HG03103 (cell line): ENCODE results near the gene ZIC4.

Experiments
- ATAC-seq: cut with Tn5 transposase; IDR thresholded peaks from one replicate; pipeline ENCODE4 v1.9.1; 2021; ENCODE audit warnings: low read depth; ENCODE audit not compliant: unreplicated experiment

Gene ZIC4

GRCh38 chr3:147373301-147373700 is 33.0 kb downstream of the ZIC4 start:
- ATAC-seq = no peak

DNA sequence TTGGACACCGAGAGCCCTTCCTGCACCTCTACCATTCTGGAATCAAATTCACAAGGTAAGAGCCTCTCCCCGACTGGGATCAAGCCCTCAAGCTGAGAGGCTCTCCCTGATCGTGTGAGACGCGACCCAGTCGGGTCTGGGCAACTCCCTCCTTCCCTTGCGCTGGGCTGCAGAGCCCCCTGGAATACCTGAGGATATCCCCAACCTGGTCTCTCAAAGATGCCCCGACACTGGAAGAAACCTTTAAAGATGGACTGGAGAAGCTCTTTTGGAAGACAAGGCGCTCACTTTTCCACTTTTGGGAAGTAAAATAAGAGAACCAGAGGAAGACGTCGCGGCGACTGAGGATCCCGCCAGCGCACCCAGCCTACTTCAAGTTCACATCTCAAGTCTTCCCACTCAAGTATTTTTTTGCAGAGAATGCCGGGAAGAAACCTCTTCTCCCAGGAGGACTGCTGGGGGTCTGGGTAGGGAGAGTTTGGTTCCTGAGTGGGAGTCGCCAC is 33.8 kb downstream of the ZIC4 start:
- no peak for ATAC-seq

- no peak for ATAC-seq
These were observed 34.5 kb downstream of the ZIC4 start for GRCh38 chr3:147371771-147372340.

DNA sequence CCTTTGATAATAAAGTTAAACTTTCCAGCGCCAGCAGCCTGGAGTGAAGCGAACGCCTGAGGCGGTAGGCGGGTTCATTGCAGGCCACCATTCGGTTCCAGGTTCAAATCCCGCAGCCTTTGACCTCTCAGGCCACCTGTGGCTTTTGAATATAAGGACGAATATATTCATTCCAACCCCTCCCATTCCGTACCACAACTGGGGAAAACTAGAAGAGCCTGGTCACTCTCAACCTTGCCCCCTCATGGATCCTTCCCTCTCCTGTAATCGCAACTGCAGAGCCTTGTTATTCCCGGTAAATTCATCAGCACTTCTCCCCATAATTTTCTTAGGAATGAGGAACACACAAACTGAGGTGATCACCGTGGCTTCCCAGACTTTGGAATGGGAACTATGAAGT is 35.2 kb downstream of the ZIC4 start:
- no peak for ATAC-seq

GRCh38 chr3:147370349-147370748 is 36.0 kb downstream of the ZIC4 start:
- no peak for ATAC-seq

DNA sequence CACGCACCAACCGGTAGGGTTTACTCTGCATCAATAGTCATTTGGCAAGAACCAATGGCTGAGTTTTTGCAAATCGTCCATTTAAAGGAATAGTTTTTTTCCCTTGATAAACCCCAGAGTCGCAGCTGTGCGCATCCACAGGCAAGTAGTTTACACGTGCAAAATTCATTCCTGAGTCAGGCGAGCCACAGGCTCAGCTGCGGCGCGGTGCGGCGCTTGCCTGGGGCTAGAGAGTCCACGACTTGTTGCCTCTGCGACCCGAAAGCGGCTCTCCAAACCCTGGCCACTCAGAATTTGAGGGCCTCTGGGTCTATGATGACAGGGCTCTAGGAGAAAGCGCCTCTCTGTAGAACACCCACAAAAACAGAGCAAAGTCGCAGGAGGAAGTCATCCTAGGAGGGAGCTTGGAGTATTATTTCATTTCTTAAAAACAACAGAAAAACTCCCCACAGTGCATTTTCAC is 36.7 kb downstream of the ZIC4 start:
- no peak for ATAC-seq

GRCh38 chr3:147369231-147369630 is 37.1 kb downstream of the ZIC4 start:
- no peak for ATAC-seq

DNA sequence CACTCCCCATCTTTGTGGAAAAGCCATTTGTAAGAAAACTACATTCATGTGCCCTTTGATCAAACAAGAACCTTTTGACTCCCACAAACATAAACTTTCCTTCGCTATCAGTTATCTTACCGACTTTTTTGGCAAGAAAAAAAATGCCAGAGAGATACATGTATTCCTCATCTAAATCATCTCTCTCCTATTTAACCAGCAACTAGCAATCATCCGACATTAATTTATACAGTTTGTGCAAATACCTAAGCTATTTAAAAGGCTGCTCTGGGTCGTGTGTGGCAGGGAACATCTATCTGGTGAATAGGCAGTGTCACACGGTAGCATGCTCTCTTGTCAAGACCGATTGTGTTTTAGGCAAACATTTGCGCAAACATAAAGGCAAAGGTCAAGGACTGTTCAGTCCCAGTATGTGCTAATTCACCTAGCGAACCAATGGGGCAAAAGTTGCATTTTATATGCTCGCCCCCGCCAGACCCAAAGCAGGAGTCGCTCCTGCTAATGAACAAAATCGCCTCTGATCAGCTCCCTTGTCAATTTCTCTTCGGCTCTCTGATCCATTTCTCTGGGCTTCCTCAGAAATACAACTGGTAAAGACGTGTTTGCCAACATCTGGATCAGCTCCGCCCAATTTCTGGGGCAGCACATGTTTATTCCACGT is 37.7 kb downstream of the ZIC4 start:
- no peak for ATAC-seq

- ATAC-seq = no peak
These were observed 38.2 kb downstream of the ZIC4 start for GRCh38 chr3:147368151-147368550.

DNA sequence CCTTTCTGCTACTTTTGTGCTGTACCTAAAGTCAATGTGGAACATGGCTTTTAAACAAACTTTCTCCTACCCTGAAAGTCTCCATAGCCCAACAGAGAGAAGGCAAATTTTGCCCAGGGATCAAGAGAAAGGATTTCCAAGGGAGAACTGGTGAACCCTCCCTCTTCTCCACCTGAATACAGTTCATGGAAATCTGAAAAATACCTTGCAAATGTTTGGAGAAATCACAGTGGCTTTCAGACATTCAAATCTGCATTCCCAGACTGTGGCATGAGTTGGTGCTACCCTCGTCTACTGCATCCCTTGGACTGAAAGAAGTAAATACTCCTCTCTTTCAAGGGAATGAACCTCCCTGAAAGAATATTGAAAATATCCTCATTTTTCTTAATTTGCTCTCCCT is 38.7 kb downstream of the ZIC4 start:
- no peak for ATAC-seq

GRCh38 chr3:147365196-147366115 is 40.9 kb downstream of the ZIC4 start:
- ATAC-seq = no peak

DNA sequence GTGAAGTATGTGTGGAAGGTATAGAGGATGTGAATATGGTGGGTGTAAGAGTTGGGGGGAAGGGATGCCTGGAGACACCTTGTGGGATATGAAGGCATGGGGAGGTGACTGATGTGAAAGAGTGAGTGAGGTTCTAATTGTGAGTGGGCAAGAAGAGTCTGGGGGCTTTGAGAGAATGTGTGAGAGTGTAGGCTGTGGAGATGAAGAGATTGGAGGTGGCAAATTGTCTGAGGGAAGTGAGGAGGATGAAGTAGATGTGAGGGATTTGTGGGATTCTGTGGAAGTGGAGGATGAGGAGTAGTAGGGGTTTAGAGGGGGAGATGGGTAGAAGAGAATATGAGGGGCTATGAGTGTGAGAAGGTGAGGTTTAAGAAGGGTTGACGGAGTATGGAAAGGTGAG is 41.6 kb downstream of the ZIC4 start:
- ATAC-seq = no peak

DNA sequence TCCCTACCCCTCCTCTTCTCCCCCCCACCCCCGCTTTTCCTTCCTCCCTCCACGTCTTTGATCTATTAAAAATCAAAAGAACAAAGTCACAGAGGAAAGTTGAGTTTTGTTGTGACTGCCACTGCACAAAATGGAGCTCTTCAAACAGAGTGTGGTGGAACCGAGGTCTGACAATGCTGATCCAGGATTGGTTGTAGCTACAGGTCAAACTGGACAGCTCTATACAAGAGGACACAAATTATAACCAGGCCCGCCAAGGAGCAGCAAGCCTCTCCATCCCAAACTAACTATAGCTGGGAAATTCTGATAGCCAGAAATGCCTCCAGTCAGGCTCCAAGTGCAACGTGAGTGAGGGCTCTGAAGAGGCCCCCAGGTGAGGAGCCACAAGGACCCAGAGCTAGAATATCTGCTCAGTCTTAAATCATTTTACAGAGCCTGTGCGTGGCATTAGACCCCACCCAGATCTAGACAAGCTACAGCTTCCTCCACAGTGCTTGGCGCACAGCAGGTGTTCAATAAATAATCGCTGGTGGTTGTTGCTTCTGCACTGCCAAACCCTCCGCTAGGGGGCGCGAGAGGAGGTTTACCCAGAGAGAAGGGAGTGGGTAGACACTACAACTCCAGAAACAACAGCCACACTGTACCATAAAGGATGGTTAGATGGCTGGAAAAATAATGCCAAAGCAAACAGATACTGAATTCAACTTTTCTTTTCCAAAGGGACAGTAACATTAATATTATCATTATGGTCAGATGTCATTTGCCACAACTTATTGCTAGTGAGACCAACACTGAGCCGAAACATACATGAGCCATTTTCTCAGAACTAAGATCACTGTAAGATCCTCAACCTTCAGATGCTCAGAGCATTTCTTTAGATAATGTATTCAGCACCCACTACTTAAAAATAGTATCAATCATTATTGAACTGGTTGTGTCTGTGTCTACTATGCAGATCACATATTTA is 44.6 kb downstream of the ZIC4 start:
- peak; percentile 76 for ATAC-seq

DNA sequence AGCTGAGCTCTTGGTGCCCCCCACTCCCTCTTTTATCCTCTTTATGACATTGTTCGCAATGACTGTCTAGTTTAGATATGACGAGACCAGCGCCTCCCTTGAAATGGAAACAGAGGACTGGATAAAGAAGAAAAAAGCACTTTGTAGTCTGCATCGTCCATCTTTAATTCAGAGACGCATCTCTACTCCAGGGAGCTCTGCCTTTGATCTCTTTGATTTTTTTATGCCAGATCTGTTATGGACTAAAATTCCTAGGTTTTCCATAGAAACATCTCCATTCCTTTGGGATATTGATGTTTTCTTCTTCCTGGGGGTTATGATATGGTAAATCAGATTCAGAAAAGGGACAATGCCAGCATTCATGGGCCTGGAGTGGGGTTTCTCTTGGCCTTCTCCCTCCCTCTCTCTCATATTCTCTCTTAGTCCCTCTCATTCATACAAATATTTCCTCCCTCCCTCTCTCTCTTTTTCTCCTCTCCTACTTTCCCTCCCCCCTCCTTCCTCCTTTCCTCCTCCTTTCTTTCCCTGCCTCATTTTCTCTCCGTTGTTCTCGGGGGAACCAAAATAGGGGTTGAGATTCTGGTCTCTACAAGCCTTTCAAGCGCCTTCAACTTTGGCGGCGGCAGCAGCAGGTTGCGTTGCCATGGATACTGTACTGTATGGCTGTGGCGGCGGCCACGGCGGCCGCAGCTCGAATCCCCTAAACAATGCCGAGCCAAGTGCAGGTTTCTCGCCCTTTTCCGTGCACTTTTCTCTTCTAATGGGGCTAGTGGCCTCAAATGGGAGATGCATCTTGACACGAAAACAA is 45.5 kb downstream of the ZIC4 start:
- no peak for ATAC-seq

DNA sequence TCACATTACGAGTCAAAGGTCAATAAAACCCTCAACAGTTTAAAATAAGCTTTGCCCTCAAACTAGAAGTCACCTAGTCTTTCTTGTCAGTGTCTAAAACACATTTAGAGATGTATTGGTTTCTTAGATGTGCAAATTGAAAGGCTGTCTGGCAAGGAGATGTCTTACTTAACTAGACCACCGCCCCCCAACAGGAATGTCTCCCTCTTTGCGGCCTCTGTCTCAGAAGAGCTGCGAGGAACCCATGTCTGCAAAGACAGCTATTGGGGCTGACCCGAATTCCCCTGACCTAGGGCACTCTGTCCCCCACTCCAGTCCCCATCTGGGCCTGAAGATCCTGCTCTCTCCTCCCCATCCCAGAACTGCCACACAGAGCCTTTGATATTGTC is 46.3 kb downstream of the ZIC4 start:
- no peak for ATAC-seq

- ATAC-seq = no peak
These were observed 46.9 kb downstream of the ZIC4 start for GRCh38 chr3:147359177-147360050.

GRCh38 chr3:147358144-147358992 is 48.0 kb downstream of the ZIC4 start:
- ATAC-seq = no peak
